Left lung (tissue), 10 donors: ENCODE measurements around the gene FSCN2. TPM values are rescaled to one million over a fixed set of nuclear protein-coding genes. Genes with fewer than 3 reads are reported as not detected.

Source experiments
- ATAC-seq: fragments of 200-7000 bp; cut with Tn5 transposase; one replicate; pipeline ENCODE4 v1.9.1; 2020; ENCODE audit warnings: moderate library complexity
- DNase-seq, 4 donors: peaks; one replicate each; pipeline ENCODE4 v3.0.0-alpha.2; 2013 to 2020
- H3K27ac ChIP-seq, 2 donors: fragments of 200-600 bp; sonication (generic) in 1 of 2; one replicate each; pipeline versions ENCODE4 v1.5.0 to v1.8.0; 2020 to 2021
- H3K27me3 ChIP-seq, 2 donors: fragments of 200-600 bp; sonication (generic) in 1 of 2; one replicate each; pipeline versions ENCODE4 v1.5.0 to v1.8.0; 2020 to 2021
- H3K36me3 ChIP-seq, 2 donors: fragments of 200-600 bp; sonication (generic) in 1 of 2; one replicate each; pipeline versions ENCODE4 v1.5.0 to v1.8.0; 2020 to 2021
- H3K4me1 ChIP-seq, 2 donors: fragments of 200-600 bp; one replicate each; pipeline ENCODE4 v1.8.0; 2021
- H3K4me3 ChIP-seq, 2 donors: fragments of 200-600 bp; sonication (generic) in 1 of 2; one replicate each; pipeline versions ENCODE4 v1.5.0 to v1.8.0; 2020 to 2021; ENCODE audit warnings: mild to moderate bottlenecking in 1 of 2
- H3K9me3 ChIP-seq, 2 donors: fragments of 200-600 bp; sonication (generic) in 1 of 2; one replicate each; pipeline versions ENCODE4 v1.5.0 to v1.8.0; 2020 to 2021
- intact Hi-C, 2 donors: fragments of 100-400 bp; cut with DNase I; formaldehyde crosslinking; loops; one replicate each; pipeline versions ENCODE4 v1.11.2 to v1.14.2; 2022
- polyA plus RNA-seq, 6 donors: library from polyadenylated mRNA; unstranded; fragments of 120-200 nt; gene quantifications; one replicate each; pipeline ENCODE4 v1.2.1, GENCODE V29; 2013; ENCODE audit not compliant: insufficient read length in 6 of 6
- total RNA-seq, 2 donors: library from RNA; stranded (reverse); fragmentation: NEBNext Ultra II Directional; extraction: Animal tissue kit (Norgen Biotek cat#: 25700); gene quantifications; one replicate each; pipeline ENCODE4 v1.2.1, GENCODE V29; 2021
- TF ChIP-seq, protein P1 (sequence below), 2 donors: fragments of 200-600 bp; sonication (generic) in 1 of 2; IDR thresholded peaks; one replicate each; pipeline versions ENCODE4 v1.5.0 to v1.8.0; 2021; ENCODE audit warnings: antibody characterized with exemption in 2 of 2
- donor health status: DM: no; HTN: yes; CAD: no.
- donor health status: DM: no; HTN: no; CAD: no.

Gene FSCN2
- total and polyA plus RNA-seq, 8 donors = 0.92 to 3.4 (median 1.9) TPM

- TF ChIP-seq, protein P1, sequence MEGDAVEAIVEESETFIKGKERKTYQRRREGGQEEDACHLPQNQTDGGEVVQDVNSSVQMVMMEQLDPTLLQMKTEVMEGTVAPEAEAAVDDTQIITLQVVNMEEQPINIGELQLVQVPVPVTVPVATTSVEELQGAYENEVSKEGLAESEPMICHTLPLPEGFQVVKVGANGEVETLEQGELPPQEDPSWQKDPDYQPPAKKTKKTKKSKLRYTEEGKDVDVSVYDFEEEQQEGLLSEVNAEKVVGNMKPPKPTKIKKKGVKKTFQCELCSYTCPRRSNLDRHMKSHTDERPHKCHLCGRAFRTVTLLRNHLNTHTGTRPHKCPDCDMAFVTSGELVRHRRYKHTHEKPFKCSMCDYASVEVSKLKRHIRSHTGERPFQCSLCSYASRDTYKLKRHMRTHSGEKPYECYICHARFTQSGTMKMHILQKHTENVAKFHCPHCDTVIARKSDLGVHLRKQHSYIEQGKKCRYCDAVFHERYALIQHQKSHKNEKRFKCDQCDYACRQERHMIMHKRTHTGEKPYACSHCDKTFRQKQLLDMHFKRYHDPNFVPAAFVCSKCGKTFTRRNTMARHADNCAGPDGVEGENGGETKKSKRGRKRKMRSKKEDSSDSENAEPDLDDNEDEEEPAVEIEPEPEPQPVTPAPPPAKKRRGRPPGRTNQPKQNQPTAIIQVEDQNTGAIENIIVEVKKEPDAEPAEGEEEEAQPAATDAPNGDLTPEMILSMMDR (IDR thresholded peaks at IDR 0.05) = no peak
- intact Hi-C loops = no loop called here
- no peaks in the 10 kb centered on the region for H3K9me3 ChIP-seq
- DNase-seq (no peak), ATAC-seq (no peak)
- H3K27me3 ChIP-seq = no peaks in the 10 kb centered on the region
- peaks cover 4 to 100% of the 10 kb centered on the region in 2 donors for H3K36me3 ChIP-seq
- H3K27ac ChIP-seq = no peak overlapping the region
- no peak overlapping the region for H3K4me3 ChIP-seq
- no peaks in the 10 kb centered on the region for H3K4me1 ChIP-seq
These were observed 57.9 kb downstream of the FSCN2 start for GRCh38 chr17:81586096-81586495.

Other genes starting within 250 kb of the FSCN2 start
- gene SLC38A10, start 233.1 kb upstream of the FSCN2 start, total RNA-seq = 100 to 1,000 TPM in 1 of 2 donors, 10 to 100 TPM in 1; 79.9 to 109 TPM
- 10 to 100 TPM; 48.4 to 96.6 (median 59.2) TPM for gene SLC38A10, start 233.1 kb upstream of the FSCN2 start, polyA plus RNA-seq
- gene BAHCC1, start 132.9 kb upstream of the FSCN2 start, total RNA-seq = 10 to 100 TPM; 13.6 to 19.8 TPM
- gene BAHCC1, start 132.9 kb upstream of the FSCN2 start, polyA plus RNA-seq = 10 to 100 TPM; 15.8 to 28.5 (median 23.6) TPM
- gene ACTG1, start 15.6 kb upstream of the FSCN2 start, total RNA-seq = 1,000 to 10,000 TPM; 2,607 to 3,206 TPM
- gene ACTG1, start 15.6 kb upstream of the FSCN2 start, polyA plus RNA-seq = 1,000 to 10,000 TPM; 2,385 to 3,414 (median 2,872) TPM
- gene FAAP100, start 24.0 kb downstream of the FSCN2 start, total RNA-seq = 10 to 100 TPM; 28.1 to 28.4 TPM
- 10 to 100 TPM; 23.0 to 33.7 (median 28.0) TPM for gene FAAP100, start 24.0 kb downstream of the FSCN2 start, polyA plus RNA-seq
- gene NPLOC4, start 108.7 kb downstream of the FSCN2 start, total RNA-seq = 100 to 1,000 TPM in 1 of 2 donors, 10 to 100 TPM in 1; 95.3 to 122 TPM
- gene NPLOC4, start 108.7 kb downstream of the FSCN2 start, polyA plus RNA-seq = 10 to 100 TPM; 50.5 to 70.9 (median 53.1) TPM
- gene TSPAN10, start 108.8 kb downstream of the FSCN2 start, total RNA-seq = 1 to 10 TPM in 1 of 2 donors, under 1 TPM in 1; 0.52 to 1.6 TPM
- gene TSPAN10, start 108.8 kb downstream of the FSCN2 start, polyA plus RNA-seq = 1 to 10 TPM; 2.4 to 7.1 (median 4.2) TPM
- gene PDE6G, start 128.2 kb downstream of the FSCN2 start, total RNA-seq = 1 to 10 TPM in 1 of 2 donors, under 1 TPM in 1; 0.24 to 1.3 TPM
- 1 to 10 TPM; 4.2 to 6.3 (median 5.0) TPM for gene PDE6G, start 128.2 kb downstream of the FSCN2 start, polyA plus RNA-seq
- gene OXLD1, start 138.2 kb downstream of the FSCN2 start, total RNA-seq = 10 to 100 TPM; 26.2 to 33.8 TPM
- 10 to 100 TPM in 4 of 6 donors, 1 to 10 TPM in 2; 8.9 to 15.1 (median 12.6) TPM for gene OXLD1, start 138.2 kb downstream of the FSCN2 start, polyA plus RNA-seq
- gene CCDC137, start 138.4 kb downstream of the FSCN2 start, total RNA-seq = 10 to 100 TPM; 15.4 to 19.9 TPM
- gene CCDC137, start 138.4 kb downstream of the FSCN2 start, polyA plus RNA-seq = 10 to 100 TPM; 14.6 to 19.8 (median 15.4) TPM
- gene ARL16, start 155.4 kb downstream of the FSCN2 start, total RNA-seq = 10 to 100 TPM; 22.5 to 27.0 TPM
- gene ARL16, start 155.4 kb downstream of the FSCN2 start, polyA plus RNA-seq = 10 to 100 TPM; 41.3 to 48.1 (median 42.4) TPM
- gene HGS, start 155.6 kb downstream of the FSCN2 start, total RNA-seq = 100 to 1,000 TPM in 1 of 2 donors, 10 to 100 TPM in 1; 94.6 to 123 TPM
- gene HGS, start 155.6 kb downstream of the FSCN2 start, polyA plus RNA-seq = 10 to 100 TPM; 72.9 to 95.7 (median 83.2) TPM
- gene MRPL12, start 175.0 kb downstream of the FSCN2 start, total RNA-seq = 10 to 100 TPM; 45.0 to 72.2 TPM
- gene MRPL12, start 175.0 kb downstream of the FSCN2 start, polyA plus RNA-seq = 10 to 100 TPM; 27.2 to 40.1 (median 31.6) TPM
- 10 to 100 TPM; 11.1 to 20.2 TPM for gene SLC25A10, start 183.9 kb downstream of the FSCN2 start, total RNA-seq
- 10 to 100 TPM in 3 of 6 donors, 1 to 10 TPM in 3; 7.6 to 12.2 (median 9.8) TPM for gene SLC25A10, start 183.9 kb downstream of the FSCN2 start, polyA plus RNA-seq